ENCODE measurements around the gene DBNDD2.

DNA sequence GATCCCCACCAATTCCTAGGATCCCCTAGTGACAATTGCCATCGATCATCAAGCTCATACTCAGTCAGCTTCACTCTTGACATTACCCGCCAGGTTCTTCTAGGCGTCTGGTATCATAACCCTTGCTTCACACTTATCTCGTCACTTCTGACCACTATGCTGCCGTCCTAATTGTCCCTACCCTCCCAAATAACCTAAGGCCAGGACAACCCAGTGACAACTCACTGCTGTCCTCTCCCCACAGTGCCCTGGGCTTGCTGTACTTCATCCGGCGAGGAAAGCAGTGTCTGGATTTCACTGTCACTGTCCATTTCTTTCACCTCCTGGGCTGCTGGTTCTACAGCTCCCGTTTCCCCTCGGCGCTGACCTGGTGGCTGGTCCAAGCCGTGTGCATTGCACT lies 41.5 kb upstream of the DBNDD2 start:
- TF ChIP-seq EP300 (IDR thresholded peaks at IDR 0.05; ENCODE audit: borderline replicate concordance): no peak
- TF ChIP-seq, protein P1, sequence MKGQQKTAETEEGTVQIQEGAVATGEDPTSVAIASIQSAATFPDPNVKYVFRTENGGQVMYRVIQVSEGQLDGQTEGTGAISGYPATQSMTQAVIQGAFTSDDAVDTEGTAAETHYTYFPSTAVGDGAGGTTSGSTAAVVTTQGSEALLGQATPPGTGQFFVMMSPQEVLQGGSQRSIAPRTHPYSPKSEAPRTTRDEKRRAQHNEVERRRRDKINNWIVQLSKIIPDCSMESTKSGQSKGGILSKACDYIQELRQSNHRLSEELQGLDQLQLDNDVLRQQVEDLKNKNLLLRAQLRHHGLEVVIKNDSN (IDR thresholded peaks at IDR 0.05): no peak
